SH-SY5Y (cell line): ENCODE measurements around the gene NSG2.

Experiments
- GATA2 ChIP-seq: IDR thresholded peaks from 2 replicates; pipeline ENCODE4 v1.6.1; 2011; ENCODE audit warnings: mild to moderate bottlenecking, low read depth, low read length
- GATA3 ChIP-seq: IDR thresholded peaks from 2 replicates; pipeline ENCODE4 v1.6.1; 2011; ENCODE audit warnings: low read depth, mild to moderate bottlenecking, low read length, moderate library complexity

DNA sequence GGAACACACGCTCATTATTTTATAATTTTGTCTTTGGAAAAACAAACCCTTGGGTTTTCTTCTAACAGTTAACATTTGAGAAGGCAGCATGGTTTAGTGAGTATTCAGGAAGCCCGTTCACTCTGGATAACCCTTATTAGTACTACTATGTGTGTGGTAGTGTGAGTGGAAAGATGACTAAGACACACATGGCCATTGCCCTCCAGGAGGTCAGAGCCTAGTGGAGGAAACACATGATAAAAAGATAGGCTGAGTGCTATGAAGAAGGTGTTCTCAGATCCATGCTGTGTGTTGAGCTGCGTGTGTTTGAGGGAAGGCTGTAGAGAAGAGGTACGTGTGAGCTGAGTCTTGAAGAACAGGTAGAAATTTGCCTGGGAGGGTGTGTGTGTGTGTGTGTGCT is 48.2 kb upstream of the NSG2 start:
- TF ChIP-seq GATA3 (no peak), GATA2 (no peak)
